C4-2B (cell line): ENCODE results near the gene SMARCD2.

ENCODE experiments used
- H3K27ac ChIP-seq: fragments of 450-650 bp; 2 replicates; pipeline ENCODE4 v1.5.1; 2017
- CTCF ChIP-seq: fragments of 450-650 bp; conservative IDR thresholded peaks from 2 replicates; pipeline ENCODE4 v1.5.1; 2017; ENCODE audit warnings: mild to moderate bottlenecking
- ZFX ChIP-seq: fragments of 450-650 bp; IDR thresholded peaks from 2 replicates; pipeline ENCODE4 v1.6.1; 2017

SMARCD2 gene

GRCh38 chr17:63854709-63855108 is 12.2 kb upstream of the SMARCD2 start:
- TF ChIP-seq CTCF (no peak), ZFX (no peak)
- no peak overlapping the region for H3K27ac ChIP-seq

- no peak overlapping the region for H3K27ac ChIP-seq
- TF ChIP-seq CTCF (no peak), ZFX (no peak)
These were observed 10.8 kb upstream of the SMARCD2 start for GRCh38 chr17:63853260-63853659.

- TF ChIP-seq ZFX, result no peak
- no peak for TF ChIP-seq CTCF
These were observed 7.9 kb upstream of the SMARCD2 start for GRCh38 chr17:63850401-63850800.

GRCh38 chr17:63848834-63849689 is 6.6 kb upstream of the SMARCD2 start:
- H3K27ac ChIP-seq, result no peak overlapping the region
- no peak; the same call in 1 of the 2 replicates for TF ChIP-seq CTCF
- TF ChIP-seq ZFX, result no peak

More at GRCh38 chr17:63850401-63850800, 7.9 kb upstream of the SMARCD2 start:
- no peak overlapping the region for H3K27ac ChIP-seq

- no peak overlapping the region for H3K27ac ChIP-seq
- TF ChIP-seq CTCF (no peak), ZFX (no peak)
These were observed 5.2 kb upstream of the SMARCD2 start for GRCh38 chr17:63847525-63848249.

- no peak overlapping the region for H3K27ac ChIP-seq
- TF ChIP-seq CTCF (no peak), ZFX (no peak)
These were observed 3.0 kb upstream of the SMARCD2 start for GRCh38 chr17:63845509-63845908.
